ENCODE data around the gene SLC43A2.

GRCh38 chr17:1639549-1640180 is 11.0 kb upstream of the SLC43A2 start:
- no peak for TF ChIP-seq CTCF (conservative IDR thresholded peaks at IDR 0.05; ENCODE audit: low read depth, low read length)
- TF ChIP-seq EZH2 (IDR thresholded peaks at IDR 0.05; ENCODE audit: borderline replicate concordance, low read depth, low read length, poor library complexity, severe bottlenecking) = no peak

All from A673 (cell line).